ENCODE data around the gene DYNC1I1.

DNA sequence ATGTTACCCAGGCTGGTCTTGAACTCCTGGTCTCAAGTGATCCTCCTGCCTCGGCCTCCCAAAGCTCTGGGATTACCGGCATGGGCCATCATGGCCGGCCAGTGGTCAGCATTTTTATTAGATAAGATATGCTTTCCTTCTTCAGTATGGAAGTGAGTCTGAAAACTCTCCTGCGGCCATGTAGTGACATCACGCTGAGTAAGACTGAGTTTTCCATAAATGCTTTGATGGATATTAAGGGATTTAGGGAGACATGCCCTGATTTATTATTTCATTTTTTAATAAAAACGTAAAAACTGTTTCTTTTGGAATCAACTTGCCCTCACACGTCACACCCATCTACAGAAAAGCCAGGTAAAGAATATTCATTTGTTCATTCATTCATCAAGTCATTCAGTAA is 48.4 kb downstream of the DYNC1I1 start:
- TF ChIP-seq EZH2 (IDR thresholded peaks at IDR 0.05; ENCODE audit: insufficient read depth, poor library complexity, severe bottlenecking) (no peak), EZH2phosphoT487 (IDR thresholded peaks at IDR 0.05; ENCODE audit: insufficient read depth, low read depth) (no peak)
